NCI-H2107 treated with DMSO at 0.1 percent for 48 hours (cell line): ENCODE results near the gene HOMER2.

Experiments used
- DNase-seq: peaks from one replicate; lab custom pipeline; 2025; ENCODE audit not compliant: unreplicated experiment; lab: John Stamatoyannopoulos, UW

Gene HOMER2

DNA sequence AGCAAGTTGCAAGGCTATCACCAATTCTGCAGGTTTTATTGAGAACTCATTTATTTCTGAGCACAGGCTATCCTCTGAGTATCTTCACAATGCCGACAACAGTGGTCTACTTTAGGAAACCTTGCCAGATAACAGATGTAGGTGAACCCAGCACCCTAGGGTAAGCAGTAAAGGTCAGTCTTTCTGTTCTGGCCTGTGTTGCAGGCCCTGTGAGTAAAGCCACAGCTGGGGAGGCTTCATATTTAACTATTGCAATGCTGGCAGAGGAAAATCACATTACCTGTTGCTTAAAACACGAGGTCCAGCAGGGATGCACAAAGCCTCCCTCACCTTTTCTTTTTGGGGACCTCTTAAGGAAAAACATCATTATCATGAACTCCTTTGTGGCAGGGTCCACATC lies 87.6 kb downstream of the HOMER2 start:
- no peak for DNase-seq

DNA sequence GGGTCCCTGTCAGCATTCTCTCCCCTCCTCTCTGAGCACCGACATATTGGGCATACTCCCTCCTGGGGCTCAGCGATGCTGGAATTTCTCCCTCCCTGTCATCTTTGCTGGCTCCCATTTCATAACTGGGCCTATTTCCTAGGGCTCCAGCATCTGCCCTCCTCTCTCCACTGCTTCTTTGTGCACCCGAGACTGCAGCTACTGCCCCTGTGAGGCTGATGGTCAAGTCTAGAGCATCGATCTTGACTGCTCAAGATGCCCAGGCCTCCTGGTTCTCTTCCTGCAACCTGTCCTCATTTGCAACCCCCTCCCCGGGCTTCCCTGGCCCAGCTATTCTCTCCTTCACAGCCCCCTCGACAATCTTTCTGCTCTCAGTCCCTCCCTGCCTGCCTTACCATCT lies 89.6 kb downstream of the HOMER2 start:
- no peak for DNase-seq

DNA sequence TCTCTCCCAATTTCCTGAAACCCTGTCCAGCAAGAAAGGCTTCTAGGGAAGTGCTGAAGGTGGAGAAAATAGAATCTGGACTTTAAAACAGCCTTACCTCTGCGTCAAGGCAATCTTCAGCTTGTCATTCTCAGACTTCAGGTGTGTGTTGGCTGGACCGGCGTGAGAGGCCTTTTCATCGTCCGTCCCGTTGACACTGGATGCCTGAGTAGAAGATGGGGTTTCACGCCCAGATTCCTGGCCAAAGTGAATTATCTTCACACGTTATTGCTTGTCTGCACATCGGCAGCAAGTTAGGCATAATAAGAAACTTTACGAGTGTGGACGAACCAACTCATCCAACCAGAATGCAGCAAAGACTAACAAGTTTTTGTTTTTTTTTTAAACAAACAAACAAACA lies 93.6 kb downstream of the HOMER2 start:
- DNase-seq, result no peak

DNA sequence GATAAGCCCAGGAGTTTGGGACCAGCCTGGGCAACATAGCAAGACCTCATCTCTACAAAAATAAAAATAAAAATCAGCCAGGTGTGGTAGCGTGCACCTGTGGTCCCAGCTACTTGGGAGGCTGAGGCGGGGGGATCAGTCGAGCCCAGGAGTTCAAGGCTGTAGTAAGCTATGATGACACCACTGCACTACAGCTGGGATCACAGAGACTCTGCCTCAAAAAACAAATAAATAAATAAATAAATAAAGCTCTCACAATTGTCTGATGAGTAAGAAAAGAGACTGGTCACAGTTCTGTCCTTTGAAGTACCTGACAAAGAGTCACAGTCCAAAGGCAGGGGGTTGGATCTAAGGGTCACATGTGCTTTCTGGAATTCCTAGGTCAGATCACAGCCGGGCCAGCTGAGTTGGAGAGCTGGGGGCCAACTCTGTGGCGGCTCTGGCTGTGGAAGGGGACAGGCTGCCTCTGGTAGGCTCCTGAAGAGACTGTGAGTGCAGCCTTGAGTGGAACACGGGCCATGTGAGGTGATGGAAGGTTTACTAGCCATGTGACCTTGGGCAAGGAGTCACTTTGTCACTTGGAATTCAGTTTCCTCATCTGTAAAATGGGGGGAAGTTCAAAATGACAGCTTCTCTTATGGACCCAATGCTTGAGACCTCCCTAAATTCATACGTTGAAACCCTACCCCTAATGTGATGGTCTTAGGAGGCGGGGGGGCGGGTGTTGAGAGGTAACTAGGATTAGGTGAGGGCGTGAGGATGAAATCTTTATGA lies 95.9 kb downstream of the HOMER2 start:
- no peak for DNase-seq

DNA sequence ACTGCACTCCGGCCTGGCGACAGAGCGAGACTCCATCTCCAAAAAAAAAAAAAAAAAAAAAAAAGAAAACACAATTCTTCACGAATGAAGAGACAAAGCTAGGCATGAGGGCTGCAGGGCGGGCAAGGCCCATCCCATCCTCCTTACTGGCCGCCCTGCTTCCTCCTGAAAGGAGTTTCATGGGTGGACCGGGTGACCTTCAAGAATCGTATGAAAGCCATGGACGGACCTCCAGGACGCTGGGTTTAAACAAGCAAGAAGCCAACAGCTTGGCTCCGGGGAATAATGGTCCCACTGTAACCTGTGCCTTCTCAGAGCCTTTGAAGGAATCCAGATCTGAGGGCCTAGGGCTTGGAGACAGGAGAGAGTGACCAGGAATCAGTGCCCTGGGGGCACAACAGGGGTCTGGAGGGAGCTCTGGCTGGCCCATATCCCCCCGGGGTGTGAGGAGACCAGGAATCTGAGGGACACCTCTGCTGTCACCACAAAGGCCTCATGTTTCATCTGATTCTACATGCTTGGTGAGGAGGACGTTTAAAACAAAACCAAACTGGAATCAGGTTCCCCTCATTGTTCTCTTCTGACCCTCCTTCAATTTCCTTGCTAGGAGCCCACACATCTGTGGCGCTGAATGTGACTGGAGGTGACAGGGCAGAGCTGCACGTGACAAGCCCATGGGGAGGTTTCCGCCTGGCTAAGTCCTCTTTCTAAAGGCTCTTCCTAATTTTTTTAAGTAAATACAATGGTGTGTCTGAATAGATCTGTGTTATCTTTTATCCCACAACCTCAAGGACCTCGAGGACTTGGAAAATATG lies 97.0 kb downstream of the HOMER2 start:
- peak; percentile 4 for DNase-seq

DNA sequence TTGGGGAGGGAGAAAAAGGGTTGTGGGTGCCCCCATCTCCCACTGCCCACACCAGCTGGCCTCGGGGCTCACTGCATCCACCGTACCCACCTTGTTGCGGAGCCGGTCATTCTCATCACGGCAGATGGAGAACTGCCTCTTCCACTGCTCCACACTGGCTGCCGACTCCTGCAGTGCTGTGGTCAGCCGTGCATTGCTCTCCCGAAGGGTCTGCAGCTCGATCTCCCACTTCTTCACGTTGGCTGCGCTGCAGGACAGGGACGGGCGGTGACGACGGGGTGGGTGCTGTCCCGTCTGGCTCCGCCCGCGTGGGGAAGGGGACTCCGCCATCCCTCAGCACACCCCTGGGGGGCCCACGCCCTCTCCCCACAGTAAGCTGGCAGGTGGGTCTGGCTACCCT lies 98.0 kb downstream of the HOMER2 start:
- DNase-seq, result no peak

DNA sequence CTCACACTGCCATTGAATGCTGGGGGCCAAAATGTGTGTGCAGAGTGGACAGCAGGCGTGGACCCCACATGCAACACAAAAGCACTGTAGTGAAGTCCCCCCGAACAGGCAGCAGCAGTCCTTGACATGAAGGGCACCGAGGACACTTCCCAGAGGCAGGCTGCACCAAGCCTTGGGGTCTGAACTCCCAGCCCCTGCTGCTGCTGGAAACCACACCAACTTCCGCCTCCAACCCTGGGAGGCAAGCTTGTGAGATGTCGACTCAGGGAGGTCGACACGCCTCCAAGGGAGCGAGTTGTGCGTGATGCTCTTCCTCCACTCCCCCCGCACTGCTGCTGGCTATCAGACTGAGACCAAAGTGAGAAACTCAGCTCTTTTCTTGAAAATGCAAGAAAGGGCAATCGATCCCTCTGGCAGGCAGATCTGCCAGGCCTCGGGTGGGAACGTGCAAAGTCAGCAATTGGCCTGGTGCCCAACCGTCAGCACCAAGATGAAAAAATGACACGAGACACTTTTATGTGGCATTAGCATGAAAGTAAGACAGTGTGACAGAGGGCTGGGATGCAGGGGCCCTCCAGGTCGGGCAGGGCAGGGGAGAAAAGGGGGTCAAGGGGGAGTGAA lies 99.5 kb downstream of the HOMER2 start:
- no peak for DNase-seq

DNA sequence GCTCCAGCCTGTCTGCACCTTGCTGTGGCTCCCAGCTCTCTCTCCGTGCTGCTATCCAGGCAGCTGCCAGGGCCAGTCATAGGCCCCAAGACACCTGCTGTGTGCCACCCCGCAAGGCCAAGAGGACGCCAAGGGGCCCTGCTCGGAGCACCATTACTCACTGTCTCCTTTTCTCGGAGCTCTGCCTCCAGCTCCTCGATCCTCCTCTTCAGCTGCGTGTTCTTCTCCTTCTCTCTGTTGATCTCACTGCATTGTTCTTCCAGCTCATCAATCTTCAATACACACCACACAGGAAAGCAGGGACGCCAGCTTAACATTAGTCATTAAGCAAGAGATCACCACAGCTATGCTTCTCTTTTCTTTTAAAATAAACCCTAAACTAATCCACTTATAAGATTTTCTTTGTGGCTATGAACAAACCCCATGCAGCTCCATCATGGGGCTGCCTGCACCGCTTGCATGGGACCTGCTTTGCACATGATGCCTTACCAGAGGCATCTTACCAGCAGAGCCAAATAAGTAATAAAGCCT lies 100.5 kb downstream of the HOMER2 start:
- DNase-seq, result no peak

DNA sequence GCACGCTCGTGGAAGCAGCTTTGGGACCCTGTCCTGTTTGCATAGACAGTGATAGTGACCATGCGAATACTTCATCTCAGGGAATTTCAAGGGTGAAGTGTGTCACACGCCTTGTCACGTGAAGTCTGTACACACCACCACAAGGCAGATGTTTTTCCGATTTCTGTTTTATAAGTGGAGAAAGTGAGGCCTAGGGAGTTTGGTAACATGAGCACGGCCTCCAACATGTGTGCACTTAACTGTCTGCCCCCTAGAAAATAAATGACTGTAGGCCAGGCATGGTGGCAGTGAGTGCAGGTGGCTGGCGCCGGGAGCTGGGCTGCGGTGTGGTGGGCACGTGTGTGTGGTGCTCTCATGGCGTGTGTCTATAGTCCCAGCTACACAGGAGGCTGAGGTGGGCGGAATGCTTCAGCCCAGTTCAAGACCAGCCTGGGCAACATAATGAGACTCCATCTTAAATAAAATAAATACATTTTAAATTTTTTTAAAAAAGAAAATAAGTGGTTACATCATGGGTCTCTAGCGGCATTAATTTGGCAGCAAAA lies 101.1 kb downstream of the HOMER2 start:
- no peak for DNase-seq

DNA sequence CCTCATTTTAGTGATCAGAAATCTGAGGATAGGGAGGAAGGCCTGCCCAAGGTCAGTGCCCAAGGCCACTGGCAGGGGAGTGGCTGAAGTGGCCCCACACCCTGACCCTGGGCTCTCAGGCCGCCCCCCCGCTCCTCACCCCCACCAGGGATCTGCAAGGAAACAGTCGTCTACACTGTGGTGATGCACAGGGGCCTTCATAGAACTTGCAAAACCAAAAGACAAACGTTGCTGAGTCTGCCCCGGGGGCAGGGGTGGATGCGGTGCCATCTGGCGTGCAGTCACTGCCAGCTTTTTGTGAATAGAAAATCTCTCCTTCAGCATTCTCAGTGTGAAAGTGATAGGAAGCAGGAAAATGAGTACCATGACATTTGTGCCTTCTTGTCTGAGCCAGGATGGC lies 101.8 kb downstream of the HOMER2 start:
- no peak for DNase-seq

DNA sequence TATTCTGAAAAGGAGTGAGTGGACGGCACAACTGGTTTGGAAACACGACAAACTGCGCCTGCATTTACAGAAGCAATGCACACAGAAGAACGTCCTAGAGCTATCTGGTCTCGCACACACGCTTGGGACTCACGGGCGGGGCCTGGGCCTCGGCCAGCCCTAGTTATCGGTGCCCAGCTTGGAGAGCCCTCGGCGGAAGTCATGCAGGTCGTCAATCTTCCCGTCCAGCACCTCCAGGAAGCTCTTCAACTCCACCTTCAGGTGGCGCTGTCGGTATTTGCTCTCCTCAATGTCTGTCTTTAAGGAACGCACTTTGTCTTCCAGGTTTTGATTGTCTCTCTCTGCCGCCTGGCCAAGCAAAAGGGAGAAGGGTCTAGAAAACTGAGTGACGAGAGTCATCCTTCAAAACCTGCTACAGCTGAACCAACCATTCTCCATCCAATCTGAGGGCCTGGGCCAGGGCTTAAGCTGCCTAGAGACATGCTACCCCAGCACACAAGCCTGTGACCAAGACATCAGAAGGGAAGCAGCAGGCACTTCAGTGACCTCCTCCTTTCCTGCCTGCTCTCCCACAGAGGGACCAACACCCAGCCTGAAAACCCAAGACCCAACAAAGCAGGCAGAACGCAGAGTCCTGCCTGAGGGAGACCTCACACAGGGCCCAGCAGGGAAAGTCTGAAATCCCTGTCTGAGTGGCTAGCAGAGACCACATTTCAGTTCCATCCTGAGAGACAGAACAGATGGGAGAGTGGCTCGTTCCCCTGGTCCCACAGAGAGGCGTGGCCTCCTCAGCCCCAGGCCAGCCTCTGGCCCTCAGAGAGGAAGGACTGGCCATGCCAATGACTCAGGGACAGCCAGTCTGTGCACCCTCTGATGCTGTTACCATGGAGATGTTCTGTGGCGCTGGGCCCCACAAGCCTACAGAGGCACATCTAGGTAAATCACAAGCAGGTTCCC lies 102.7 kb downstream of the HOMER2 start:
- DNase-seq, result peak; percentile 5

DNA sequence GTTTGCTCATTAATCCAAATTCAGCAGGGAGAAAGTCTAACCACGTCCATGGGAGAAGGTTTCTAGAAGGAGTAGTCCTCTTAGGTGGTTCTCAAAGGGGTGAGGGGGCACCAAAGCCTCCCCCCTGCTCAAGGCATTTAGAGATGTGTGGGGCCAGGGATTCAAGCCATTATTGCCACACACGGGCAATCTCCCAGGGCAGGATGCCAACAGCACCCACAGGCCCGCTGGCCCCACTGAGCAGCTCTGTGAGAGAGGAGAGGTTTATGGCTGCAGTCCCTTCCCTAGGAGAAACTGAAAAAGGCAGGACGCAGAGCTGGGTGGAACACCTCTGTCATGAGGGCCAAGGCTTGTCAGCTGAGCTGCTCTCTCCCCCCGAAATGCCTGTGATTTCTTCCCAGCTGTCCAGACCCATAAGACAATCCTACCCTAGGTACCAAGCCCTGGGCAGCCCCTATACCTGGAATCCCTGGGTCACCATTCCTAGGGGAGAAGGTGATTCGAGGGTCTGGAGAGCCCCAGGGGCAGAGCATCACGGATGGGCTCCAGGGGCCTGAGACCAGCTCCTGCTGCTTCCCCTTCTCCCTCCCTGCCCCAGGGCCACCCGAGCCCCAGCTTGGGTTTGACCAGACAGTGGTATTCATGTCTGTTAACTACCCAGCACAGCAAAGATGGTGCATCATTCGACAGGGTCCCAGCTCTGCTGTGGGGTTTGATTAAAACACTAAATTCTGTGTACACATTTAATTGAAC lies 104.1 kb downstream of the HOMER2 start:
- no peak for DNase-seq

DNA sequence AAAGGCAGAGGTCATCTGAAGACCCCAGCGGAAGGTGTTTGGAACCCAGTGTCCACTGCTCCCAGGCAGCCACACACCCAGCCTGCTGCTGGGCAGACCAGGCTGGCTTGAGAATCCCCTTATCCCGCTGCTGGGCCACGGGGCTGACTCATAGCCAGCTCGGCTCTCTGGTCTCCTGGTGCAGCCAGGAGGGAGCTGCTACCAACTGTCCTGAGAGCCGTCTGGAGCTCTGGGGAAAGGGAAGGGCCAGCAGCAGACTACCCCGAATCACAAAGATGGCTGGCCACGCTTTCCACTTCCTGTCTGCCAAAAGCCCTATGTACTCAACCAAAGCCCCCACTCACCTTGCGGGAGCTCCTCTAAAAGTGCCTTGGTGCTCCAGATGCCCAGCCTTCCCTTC lies 104.8 kb downstream of the HOMER2 start:
- no peak for DNase-seq

DNA sequence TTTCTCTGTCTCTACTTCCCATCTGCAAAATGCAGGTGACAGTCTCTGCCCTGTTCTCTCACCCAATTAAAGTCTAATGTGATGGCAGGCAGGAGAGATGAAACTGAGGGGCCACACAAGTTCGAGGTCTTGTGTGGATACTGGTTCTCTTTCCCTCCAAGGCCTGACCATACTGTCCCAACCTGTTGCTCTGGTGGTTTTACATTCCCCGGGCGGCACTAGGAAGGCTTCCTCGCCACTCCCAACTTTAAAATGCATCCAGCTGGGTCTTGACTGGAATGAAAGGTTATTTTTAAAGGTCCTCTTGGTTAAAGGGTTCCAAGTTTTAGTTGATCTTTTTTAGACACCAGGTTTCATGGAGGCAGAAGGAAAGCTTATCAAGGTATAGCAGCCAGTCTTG lies 105.9 kb downstream of the HOMER2 start:
- no peak for DNase-seq

DNA sequence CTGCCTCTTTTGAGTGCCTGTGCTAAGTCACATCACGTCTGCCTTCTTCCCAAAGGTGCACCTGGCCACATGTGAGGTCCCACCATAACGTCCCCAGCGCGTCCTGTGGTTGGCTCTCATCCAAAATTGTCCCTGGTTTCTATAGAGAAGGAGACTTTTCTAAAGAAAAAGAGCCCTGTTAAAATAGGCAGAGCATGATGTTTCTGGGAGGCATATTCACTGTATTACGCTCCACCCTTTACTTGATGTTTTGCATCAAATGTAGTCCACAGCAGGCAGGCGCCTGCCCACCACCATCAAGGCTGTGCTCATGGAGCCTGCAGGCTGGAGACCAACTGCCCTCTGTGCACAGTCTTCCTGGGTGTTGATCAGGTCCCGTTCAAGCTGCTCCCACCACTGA lies 106.8 kb downstream of the HOMER2 start:
- DNase-seq, result no peak

DNA sequence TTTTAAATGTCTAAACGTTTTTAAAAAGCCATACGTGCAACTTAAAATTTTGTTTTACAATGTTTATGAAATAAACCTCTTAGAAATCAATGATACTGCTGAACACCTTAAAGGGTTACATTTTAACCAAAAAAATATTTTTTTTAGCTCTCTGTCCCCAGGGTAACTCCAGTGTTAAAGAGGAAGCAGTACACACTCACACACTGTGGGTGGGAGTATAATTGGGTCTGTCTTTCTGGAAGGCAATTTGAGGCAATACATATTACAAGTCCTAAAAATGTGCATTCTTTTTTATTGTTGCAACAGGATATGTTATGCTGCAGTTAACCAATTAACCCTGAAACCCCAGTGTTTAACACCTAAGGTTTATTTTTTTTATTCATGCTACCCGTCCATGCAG lies 109.0 kb downstream of the HOMER2 start:
- DNase-seq, result no peak

DNA sequence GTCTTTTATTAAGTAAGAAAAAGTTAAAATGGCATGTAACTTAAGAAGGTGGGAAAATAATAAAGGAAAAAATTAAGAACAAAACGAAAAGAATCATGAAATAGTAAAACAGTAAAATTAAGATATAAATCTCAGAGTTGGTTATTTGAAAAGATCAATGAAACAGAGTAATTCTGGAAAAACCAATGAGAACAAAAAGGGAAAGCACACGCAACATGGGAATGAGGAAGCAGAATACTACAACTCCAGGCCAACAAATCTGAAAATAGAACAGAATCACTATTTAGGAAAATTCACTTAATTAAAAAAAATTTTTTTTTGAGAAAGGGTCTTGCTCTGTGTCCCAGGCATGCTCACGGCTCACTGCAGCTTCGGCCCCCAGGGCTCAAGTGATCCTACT lies 112.4 kb downstream of the HOMER2 start:
- DNase-seq, result no peak

DNA sequence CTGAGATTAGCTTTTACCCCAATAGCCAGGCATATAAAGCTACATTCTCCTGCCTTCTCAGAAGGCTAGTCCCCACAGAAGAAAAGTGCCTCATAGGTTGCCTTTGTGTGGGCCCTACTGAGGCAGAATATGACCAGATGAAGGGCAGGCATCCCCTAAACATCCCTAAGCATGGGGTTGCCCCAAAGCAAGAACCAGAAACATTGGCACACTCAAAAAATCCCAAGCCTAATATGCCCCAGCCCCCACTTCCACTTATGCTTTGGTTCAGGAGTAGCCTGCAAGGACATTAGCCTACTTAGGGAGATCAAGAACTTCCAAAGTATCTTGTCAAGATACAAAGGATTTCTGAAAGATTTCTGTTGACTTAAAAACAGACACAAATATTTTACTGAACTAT lies 113.4 kb downstream of the HOMER2 start:
- DNase-seq, result no peak

DNA sequence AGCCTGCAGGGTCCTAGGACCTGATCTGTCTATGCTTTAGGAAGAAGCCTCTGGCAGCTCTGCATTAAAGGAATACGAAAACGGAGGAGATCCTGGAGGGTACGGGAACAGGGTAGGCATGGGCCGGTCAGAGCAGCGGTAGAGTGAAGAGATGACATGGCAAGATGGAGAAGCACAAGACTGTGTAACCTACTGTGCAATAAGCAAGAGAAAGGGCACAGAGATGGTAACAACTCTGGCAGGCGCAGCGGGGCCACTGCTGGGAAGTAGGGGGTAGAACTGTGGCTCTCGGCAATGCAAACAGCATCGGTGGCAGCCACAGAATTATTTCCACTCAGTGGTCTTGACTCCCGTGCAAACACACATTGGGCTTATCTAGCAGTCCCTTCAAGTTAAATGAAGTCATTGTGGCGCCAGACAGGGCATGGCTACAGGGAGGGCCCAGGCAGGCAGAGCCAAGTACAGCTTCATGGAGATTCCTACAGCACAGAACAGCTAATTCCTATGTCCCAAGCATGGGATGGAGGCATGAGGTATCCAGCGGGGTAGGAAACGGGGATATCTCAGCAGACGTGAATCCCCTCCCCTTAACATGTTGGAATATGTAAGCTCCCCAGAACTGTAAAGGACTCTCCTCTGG lies 114.3 kb downstream of the HOMER2 start:
- no peak for DNase-seq
